Measurements from ENCODE around the gene ACTR2.
A peak's percentile ranks its signal among the peaks of the same experiment; 100 is the strongest.

Gene ACTR2

GRCh38 chr2:65300134-65300760, 72.6 kb downstream of the ACTR2 start:
- TF ChIP-seq CTCF (IDR thresholded peaks at IDR 0.05; ENCODE audit: extremely low read depth, insufficient read depth, missing control alignments), result no peak
- DNase-seq (ENCODE audit: low spot score), result no peak
- in situ Hi-C loops (cut with MboI; ENCODE audit: low pct_unique_long_range_greater_than_20kb, low sequenced_read_pairs, unreplicated experiment), result no loop called here

DNA sequence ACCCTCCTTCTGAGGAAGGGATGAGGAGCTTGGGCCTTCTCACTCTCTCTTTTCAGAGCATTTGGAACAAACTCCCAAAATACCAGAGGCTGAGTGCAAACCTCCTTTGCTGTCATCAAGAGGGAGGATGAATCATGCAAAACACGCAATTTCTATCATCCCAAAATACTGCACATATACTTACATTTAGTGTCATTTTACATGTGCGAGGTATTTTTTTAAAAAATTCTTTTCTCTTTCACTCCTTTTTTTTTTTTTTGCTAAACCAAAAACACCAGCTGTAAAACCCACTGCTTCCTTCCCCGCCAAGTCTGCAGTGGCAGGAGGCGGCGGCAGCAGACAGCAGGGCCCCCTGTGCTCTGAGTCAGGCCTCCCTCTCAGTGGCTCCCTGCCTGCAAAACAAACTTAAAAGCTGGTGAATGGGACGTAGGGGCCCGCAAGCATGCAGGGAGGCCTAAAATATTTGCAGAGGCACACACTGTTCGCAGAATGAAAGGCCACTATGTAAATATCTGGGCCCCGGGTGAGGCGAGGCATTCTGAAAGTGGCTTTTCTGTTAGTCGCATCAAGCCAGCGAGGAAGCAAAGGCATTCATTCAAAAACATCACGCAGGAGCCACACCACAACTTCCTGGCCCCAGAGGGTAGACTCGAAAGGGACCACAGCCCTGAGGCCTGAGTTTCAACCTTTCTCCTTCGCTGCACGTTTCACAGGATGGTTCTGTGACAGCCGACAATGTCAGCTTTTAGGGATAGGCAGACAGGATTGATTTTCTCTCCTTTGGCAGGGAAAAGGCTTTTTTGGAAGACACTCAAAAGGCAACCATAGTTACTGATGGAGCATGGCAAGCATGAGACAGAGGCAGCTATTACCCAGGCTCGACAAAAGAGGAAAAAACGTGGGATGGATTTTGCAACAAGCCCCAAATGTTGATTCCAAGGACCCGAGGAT, 73.4 kb downstream of the ACTR2 start:
- peak; percentile 87 for DNase-seq (ENCODE audit: low spot score)
- TF ChIP-seq CTCF (IDR thresholded peaks at IDR 0.05; ENCODE audit: extremely low read depth, insufficient read depth, missing control alignments), result no peak
- in situ Hi-C loops (cut with MboI; ENCODE audit: low pct_unique_long_range_greater_than_20kb, low sequenced_read_pairs, unreplicated experiment), result no loop called here

- in situ Hi-C loops (cut with MboI; ENCODE audit: low pct_unique_long_range_greater_than_20kb, low sequenced_read_pairs, unreplicated experiment), result no loop called here
Observed at GRCh38 chr2:65305934-65306333, 78.3 kb downstream of the ACTR2 start.

GRCh38 chr2:65309699-65310098, 82.1 kb downstream of the ACTR2 start:
- in situ Hi-C loops (cut with MboI; ENCODE audit: low pct_unique_long_range_greater_than_20kb, low sequenced_read_pairs, unreplicated experiment), result no loop called here
- no peak for TF ChIP-seq CTCF (IDR thresholded peaks at IDR 0.05; ENCODE audit: extremely low read depth, insufficient read depth, missing control alignments)

More at GRCh38 chr2:65305934-65306333, 78.3 kb downstream of the ACTR2 start:
- no peak for TF ChIP-seq CTCF (IDR thresholded peaks at IDR 0.05; ENCODE audit: extremely low read depth, insufficient read depth, missing control alignments)
- no peak for DNase-seq (ENCODE audit: low spot score)

DNA sequence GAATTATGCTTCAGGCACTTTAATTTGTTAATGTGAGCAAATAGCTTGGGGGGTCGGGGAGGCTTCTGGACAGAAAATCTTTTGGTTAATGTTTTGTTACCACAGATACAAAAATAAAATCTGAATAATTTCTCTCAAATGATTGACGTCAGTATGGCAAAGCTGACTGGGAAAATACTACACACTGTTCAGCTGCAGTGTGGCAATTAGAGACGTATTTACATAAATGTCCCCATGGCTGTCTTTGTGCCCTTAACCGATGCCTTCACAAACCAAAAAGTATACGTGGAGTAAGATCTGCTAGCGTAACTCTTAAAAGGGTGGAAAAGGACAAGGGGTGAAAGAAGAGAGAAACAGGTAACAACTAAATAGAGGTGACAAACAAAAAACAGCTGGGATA, 83.4 kb downstream of the ACTR2 start:
- no peak for DNase-seq (ENCODE audit: low spot score)
- TF ChIP-seq CTCF (IDR thresholded peaks at IDR 0.05; ENCODE audit: extremely low read depth, insufficient read depth, missing control alignments), result no peak
- in situ Hi-C loops (cut with MboI; ENCODE audit: low pct_unique_long_range_greater_than_20kb, low sequenced_read_pairs, unreplicated experiment), result no loop called here

More at GRCh38 chr2:65309699-65310098, 82.1 kb downstream of the ACTR2 start:
- DNase-seq (ENCODE audit: low spot score), result no peak

DNA sequence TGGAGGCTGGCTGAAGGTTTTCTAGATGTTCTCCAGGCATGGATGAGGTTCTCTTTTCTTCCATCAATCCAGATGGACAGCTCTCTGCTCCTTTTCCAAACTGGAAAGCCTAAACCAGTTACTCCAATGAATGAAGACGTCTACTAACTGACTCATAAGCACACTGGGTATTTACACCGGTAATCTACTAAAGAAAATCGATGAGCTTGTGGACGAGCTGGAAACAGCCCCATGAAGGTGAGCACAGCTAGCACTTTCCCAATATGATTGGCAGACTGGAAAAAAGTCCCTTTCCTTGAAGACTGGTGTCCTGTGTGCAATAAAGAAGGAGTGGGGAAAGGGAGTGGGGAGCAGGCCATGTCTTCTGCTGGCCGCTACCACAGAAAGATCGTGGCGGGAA, 84.0 kb downstream of the ACTR2 start:
- no peak for DNase-seq (ENCODE audit: low spot score)
- TF ChIP-seq CTCF (IDR thresholded peaks at IDR 0.05; ENCODE audit: extremely low read depth, insufficient read depth, missing control alignments), result no peak
- in situ Hi-C loops (cut with MboI; ENCODE audit: low pct_unique_long_range_greater_than_20kb, low sequenced_read_pairs, unreplicated experiment), result no loop called here
